ENCODE results near the gene C10orf71.

DNA sequence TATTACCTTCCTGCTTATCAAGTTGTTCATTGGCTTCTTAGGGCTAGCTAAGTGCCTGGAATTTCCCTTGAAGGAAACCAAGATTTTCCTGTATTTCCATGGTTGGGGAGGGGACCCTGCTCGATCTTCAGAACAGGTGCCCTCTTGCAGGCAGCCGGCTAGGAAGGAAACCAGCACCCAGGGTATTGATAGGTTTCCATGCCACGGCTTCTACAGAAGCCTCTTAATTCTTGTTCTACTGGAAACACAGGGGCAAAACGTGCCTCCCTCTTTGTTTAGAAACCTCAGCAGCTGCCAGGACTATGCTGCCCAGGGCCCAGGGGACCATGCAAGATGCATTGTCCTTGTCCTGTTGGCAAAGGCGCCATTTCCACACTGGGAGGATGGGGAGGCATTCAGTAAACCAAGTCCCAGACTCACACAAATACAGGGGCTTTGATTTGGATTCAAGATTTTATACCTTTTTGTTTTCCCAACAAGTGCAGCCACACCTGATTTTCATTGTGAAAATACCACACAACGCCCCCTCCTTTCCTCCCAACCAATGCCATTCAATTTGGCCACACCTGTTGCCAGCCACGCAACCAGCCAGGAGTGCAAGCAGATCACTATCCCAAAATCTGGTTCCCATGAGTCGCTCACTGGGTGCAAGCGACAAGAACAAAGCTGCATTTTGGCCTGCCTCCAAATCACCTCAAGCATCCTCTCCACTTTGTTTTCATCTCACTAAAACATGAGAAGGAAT is 29.6 kb downstream of the C10orf71 start:
- TF ChIP-seq, protein P1, sequence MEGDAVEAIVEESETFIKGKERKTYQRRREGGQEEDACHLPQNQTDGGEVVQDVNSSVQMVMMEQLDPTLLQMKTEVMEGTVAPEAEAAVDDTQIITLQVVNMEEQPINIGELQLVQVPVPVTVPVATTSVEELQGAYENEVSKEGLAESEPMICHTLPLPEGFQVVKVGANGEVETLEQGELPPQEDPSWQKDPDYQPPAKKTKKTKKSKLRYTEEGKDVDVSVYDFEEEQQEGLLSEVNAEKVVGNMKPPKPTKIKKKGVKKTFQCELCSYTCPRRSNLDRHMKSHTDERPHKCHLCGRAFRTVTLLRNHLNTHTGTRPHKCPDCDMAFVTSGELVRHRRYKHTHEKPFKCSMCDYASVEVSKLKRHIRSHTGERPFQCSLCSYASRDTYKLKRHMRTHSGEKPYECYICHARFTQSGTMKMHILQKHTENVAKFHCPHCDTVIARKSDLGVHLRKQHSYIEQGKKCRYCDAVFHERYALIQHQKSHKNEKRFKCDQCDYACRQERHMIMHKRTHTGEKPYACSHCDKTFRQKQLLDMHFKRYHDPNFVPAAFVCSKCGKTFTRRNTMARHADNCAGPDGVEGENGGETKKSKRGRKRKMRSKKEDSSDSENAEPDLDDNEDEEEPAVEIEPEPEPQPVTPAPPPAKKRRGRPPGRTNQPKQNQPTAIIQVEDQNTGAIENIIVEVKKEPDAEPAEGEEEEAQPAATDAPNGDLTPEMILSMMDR (IDR thresholded peaks at IDR 0.05; ENCODE audit: control extremely low read depth in 1 of 3, insufficient read depth in 1 of 3, low read depth in 1 of 3, low read length in 3 of 3), result no peak
- no peak for TF ChIP-seq CTBP2 (IDR thresholded peaks at IDR 0.05; ENCODE audit: borderline replicate concordance, insufficient read depth, insufficient read length, low read length)
- TF ChIP-seq, protein P2, sequence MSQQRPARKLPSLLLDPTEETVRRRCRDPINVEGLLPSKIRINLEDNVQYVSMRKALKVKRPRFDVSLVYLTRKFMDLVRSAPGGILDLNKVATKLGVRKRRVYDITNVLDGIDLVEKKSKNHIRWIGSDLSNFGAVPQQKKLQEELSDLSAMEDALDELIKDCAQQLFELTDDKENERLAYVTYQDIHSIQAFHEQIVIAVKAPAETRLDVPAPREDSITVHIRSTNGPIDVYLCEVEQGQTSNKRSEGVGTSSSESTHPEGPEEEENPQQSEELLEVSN (IDR thresholded peaks at IDR 0.05), result no peak
- no peak for TF ChIP-seq EZH2 (IDR thresholded peaks at IDR 0.05; ENCODE audit: low read depth, low read length, severe bottlenecking)
- TF ChIP-seq YY1 (IDR thresholded peaks at IDR 0.05; ENCODE audit: low read depth, low read length), result no peak
- no peak for TF ChIP-seq POLR2A (IDR thresholded peaks at IDR 0.05; ENCODE audit: control extremely low read depth in 1 of 2, low read depth in 2 of 2, low read length in 2 of 2)
- no peak for TF ChIP-seq BCL11A (IDR thresholded peaks at IDR 0.05; ENCODE audit: low read depth in 2 of 2, low read length in 2 of 2)
- no peak for TF ChIP-seq CREB1 (IDR thresholded peaks at IDR 0.05)
- TF ChIP-seq TAF1 (IDR thresholded peaks at IDR 0.05; ENCODE audit: low read depth, low read length), result no peak
